GM19324 (cell line): ENCODE results near the gene HOXC5.
"Not testable (repeated sequence)": the region's sequence is repeated elsewhere in the genome, so short reads cannot be mapped to it uniquely, and the experiment has no call there.

Experiments
- ATAC-seq: cut with Tn5 transposase; IDR thresholded peaks from one replicate; pipeline ENCODE4 v1.9.1; 2021; ENCODE audit warnings: mild to moderate bottlenecking, moderate library complexity; ENCODE audit not compliant: unreplicated experiment, low FRiP score

The HOXC5 gene

DNA sequence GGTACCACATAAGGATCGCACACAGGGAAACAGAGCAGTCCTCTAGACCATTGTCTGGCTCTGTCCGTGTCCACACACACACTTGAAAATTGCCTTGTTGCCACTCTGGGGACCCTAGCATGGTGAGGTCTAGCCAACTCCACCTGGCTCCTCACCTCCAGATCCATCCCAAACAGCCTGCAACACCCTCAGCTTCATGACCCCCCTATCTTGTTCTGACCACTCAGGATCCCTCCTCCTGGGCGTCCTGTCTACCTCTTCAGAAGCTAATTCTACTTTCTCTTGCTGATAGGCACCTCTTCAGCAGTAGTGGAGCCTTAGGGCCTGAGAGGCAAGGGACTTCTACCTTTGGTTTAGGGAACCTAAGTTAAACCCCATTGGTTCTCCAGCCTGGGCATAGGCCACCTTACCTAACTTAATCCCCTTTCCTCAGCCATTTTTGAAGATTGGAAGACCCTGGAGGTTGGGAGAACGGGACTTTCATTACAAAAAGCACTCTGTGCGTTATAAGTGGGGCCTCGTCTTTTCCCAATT lies 697 bp upstream of the HOXC5 start:
- no peak for ATAC-seq

- no peak for ATAC-seq
Observed at GRCh38 chr12:54033106-54033979, 493 bp downstream of the HOXC5 start.

DNA sequence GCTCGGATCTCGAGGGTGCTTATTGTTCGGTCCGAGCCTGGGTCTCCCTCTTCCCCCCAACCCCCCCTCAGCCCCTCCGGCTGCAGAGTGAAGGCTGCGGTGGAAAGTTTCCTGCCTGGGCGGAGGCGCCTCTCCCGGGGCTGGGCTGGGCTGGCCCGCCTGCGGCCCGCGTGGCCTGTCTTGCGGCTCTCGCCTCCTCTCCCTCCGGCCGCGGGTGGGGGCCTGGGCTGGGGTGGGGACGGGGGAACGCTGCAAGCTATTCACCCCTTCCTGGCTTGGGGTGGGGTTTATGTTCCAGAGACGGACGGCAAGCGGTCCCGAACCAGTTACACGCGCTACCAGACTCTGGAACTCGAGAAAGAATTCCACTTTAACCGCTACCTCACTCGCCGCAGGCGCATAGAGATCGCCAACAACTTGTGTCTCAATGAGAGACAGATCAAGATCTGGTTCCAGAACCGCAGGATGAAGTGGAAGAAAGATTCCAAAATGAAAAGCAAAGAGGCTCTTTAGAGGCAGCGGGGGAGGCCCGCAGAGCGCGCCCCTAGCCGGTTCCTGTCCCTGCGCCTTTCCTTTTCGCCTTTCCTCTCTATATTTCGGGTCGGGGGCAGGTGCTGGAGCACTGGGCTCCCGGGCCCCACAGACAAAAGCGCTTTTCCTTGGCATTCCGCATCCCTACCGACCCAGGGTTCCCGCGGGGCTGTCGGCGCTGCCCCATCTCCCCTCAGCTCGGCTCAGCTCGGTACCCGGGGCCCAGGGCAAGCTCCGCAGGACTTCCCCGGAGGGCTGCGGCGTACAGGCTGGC lies 1.3 kb downstream of the HOXC5 start:
- no peak for ATAC-seq

DNA sequence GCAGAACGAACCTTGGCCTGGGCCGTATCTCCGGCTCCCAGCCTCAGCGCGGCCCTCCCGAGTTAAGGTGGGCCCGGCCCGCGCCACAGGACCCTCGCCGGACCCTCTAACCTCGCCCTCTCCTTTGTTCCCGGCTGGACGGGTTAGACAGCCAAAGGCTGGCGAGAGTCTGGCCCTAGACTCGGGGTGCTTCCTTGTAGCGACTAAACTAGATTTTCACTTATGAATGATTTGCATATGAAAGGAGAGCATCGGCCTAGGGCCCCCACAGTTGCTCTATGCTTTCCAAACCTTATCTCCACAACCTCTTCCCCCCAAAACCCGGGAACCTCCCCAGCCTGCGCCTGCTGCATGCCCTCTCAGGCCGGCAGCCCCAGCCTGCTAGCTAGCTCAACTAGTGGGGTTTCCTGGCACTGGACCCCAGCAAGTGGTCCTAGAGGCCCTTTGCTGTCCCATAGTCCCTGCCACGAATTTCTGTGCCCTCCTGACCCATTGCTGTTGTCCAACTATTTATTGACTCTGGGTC lies 2.0 kb downstream of the HOXC5 start:
- no peak for ATAC-seq

- ATAC-seq: no peak
Observed at GRCh38 chr12:54035568-54036264, 2.9 kb downstream of the HOXC5 start.

- no peak for ATAC-seq
Observed at GRCh38 chr12:54036620-54037359, 3.9 kb downstream of the HOXC5 start.

DNA sequence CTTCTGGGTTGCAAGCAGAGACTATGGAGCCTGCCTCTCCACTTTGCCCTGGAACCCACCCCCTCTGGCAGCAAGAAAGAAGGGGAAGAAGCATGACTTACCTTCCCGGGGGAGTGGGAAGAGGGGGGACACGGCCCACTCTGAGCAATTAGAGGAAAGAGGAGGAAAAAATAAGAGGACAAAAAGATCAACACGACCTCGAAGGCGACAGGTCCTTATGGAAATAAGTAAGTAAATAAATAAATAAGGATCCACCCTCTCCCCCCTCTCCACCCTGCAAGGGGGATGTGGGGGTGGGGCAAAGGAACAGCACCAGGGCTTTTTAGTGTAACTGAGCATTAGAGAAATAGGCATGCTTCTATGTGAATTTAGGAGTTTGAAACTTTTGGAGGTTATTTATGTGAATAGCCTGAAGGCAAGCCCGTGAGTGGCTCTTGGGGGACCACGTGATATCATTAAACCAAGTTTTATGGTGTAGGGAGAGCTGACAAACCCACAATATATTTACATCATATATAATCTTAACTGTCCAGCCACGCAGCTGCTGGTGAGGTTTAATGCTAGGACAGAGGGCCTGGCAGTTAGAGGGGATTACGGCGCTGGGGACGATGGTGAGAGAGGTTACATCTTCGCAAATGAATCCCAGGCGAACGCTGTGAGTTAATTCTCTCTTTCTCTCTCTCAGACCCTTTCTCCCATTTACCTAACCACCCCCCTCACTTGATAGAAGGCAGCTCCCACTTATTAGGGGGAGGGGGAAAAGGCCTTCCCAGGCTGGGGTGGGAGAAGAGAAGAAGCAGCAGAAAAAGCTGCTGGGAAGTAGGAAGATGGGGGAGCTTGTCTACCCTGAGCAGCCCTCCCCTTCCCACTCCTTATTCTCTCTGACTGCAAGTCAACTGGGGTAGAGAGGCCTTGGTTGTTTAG lies 4.8 kb downstream of the HOXC5 start:
- ATAC-seq: no peak

GRCh38 chr12:54038284-54038870 lies 5.5 kb downstream of the HOXC5 start:
- ATAC-seq: no peak

DNA sequence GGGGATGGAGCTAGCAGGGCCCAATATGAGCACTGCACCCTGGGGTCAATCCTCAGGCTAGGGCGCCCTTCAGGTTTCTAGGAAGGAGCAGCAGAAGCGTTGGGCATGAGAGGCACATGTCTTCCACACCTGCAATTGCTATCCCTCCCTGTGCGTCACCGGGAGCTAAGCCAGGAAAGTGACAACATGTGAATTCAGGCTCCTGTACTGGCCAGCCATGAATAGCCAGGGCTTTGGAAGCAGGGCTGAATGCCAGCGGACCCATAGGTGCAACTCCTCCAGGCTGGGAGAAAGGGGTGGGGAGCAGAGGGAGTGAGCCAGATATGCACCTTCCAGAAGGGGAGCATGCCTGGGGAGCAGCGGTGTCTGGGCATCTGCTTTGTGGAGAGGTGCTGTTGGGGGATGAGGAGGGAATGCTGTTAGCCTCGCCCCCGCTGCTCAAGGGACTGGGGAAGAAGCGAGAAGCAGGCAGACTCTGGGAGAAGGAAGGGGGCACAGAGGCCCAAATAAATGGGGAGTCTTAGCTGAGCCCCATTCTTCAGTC lies 6.1 kb downstream of the HOXC5 start:
- no peak for ATAC-seq

GRCh38 chr12:54039417-54040147 lies 6.7 kb downstream of the HOXC5 start:
- ATAC-seq: no peak

- no peak for ATAC-seq
Observed at GRCh38 chr12:54040148-54040494, 7.3 kb downstream of the HOXC5 start.

DNA sequence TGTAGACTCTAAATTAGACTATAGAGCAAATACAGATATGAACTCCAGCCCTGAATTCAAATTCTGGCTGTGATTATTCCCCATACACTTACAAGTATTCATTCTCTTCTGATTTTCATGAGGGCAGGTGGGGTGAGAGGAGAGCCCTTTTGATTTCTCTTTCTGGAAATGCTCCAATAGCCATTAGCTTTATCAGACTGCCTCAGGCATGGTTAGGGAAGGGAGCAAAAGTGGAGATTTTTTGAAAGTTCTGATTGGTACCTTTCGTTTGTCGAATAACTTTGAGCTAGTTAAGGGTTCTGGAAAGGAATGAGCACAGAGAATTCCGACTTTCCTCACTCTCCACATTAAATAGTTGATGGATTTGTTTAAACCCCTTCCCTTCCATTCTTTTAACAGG lies 7.8 kb downstream of the HOXC5 start:
- no peak for ATAC-seq

- no peak for ATAC-seq
Observed at GRCh38 chr12:54041097-54041690, 8.3 kb downstream of the HOXC5 start.

DNA sequence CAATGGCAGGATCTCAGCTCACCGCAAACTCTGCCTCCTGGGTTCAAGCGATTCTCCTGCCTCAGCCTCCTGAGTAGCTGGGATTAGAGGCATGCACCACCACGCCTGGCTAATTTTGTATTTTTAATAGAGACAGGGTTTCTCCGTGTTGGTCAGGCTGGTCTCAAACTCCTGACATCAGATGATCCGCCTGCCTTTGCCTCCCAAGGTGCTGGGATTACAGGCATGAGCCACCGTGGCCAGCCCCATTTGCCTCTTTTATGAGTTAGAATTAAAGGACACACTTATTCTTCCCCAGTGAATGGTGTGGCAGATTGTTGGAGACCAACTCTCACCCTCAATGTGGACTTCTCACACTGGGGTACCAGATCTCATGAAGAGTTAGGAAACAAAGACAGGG lies 9.2 kb downstream of the HOXC5 start:
- ATAC-seq: not testable (repeated sequence)

DNA sequence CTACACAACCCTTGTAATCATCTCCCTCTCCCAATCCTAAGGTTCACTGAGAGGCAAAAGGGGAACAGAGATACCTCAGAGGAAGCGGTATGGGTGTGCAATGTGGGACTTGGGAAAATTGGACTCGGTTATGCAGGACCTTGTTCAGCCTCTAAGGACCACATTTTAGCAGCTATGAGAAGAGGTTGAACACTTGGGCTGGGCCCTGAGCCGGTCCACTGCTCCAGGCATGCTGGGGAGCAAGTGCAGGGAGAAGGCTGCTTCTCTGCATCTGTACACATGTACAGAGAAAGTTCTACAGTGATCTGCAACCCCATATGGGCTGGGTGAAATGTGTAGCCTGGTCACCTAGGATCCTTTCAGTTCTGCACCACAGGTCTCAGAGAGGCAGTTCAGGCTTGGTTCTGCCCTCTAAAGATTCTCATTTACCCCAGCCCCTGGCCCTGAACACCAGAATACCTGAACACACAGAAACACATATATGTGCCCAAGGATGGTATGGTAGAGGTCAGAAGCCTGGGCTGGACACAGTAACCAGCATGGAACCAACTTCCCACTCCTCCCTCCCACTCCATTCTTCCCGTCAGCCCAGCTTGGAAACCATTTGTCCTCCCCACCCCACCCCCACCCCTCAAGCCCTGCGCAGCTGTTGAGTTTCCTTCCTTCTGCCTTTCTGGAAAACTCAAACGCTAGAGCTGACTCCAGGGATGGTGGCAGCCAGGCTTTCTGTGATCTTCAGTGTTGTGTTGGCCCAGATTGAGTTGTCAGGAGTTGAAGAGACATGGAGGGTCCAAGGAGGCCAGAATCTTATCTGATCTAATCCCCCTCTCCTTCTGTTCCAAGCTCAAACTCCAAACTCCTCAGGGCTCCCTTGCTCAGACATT lies 10.4 kb downstream of the HOXC5 start:
- ATAC-seq: no peak

- no peak for ATAC-seq
Observed at GRCh38 chr12:54044425-54045103, 11.7 kb downstream of the HOXC5 start.
